Neural cell (in vitro differentiated cells): ENCODE measurements around the gene MED16. TPM values are rescaled to one million over a fixed set of nuclear protein-coding genes. Genes with fewer than 3 reads are reported as not detected.
"Not testable (repeated sequence)": the region's sequence is repeated elsewhere in the genome, so short reads cannot be mapped to it uniquely, and the experiment has no call there.

Source experiments
- H2AFZ ChIP-seq: fragments of 200-600, 300-800 bp; sonication (generic), shearing (Covaris generic); 2 replicates; pipeline ENCODE4 v1.6.0; 2014; ENCODE audit warnings: low read depth, mild to moderate bottlenecking, antibody characterized with exemption, low read length, moderate library complexity
- H3F3A ChIP-seq: fragments of 200-600 bp; shearing (Covaris generic); 2 replicates; pipeline ENCODE4 v1.6.1; 2016; ENCODE audit warnings: mild to moderate bottlenecking, moderate library complexity, mixed read lengths, antibody characterized with exemption, low read length; ENCODE audit not compliant: insufficient read depth, poor library complexity, severe bottlenecking
- H3K27ac ChIP-seq: fragments of 200-600, 300-800 bp; sonication (generic), shearing (Covaris generic); 2 replicates; pipeline ENCODE4 v1.5.1; 2014; ENCODE audit warnings: mild to moderate bottlenecking, low read length, moderate library complexity
- H3K27me3 ChIP-seq: fragments of 300-800, 200-600 bp; sonication (generic), shearing (Covaris generic); 2 replicates; pipeline ENCODE4 v1.6.0; 2014; ENCODE audit warnings: mild to moderate bottlenecking, low read depth, low read length, moderate library complexity; ENCODE audit not compliant: insufficient read depth
- H3K36me3 ChIP-seq: fragments of 300-800, 200-600 bp; sonication (generic), shearing (Covaris generic); 2 replicates; pipeline ENCODE4 v1.5.1; 2014; ENCODE audit warnings: mild to moderate bottlenecking, antibody characterized with exemption, low read length, moderate library complexity; ENCODE audit not compliant: insufficient read depth
- H3K4me2 ChIP-seq: fragments of 300-800, 200-600 bp; sonication (generic), shearing (Covaris generic); 2 replicates; pipeline ENCODE4 v1.6.0; 2014; ENCODE audit warnings: mild to moderate bottlenecking, low read length
- H3K4me3 ChIP-seq: fragments of 300-800, 200-600 bp; sonication (generic), shearing (Covaris generic); 2 replicates; pipeline ENCODE4 v1.5.1; 2014; ENCODE audit warnings: mild to moderate bottlenecking, low read length, moderate library complexity
- H3K79me2 ChIP-seq: fragments of 200-600 bp; shearing (Covaris generic); replicated peaks from 2 replicates; pipeline ENCODE4 v1.6.0; 2014; ENCODE audit warnings: mild to moderate bottlenecking, low read length, moderate library complexity; ENCODE audit not compliant: insufficient read depth
- H3K9ac ChIP-seq: fragments of 300-800, 200-600 bp; sonication (generic), shearing (Covaris generic); 2 replicates; pipeline ENCODE4 v1.6.1; 2016; ENCODE audit warnings: mild to moderate bottlenecking, low read length, mixed read lengths
- H3K9me2 ChIP-seq: fragments of 200-600 bp; shearing (Covaris generic); 2 replicates; pipeline ENCODE4 v1.6.1; 2016; ENCODE audit warnings: mild to moderate bottlenecking, low read length, mixed read lengths; ENCODE audit not compliant: insufficient read depth
- H3K9me3 ChIP-seq: fragments of 200-600, 300-800 bp; sonication (generic), shearing (Covaris generic); 2 replicates; pipeline ENCODE4 v1.6.1; 2016; ENCODE audit warnings: mild to moderate bottlenecking, mixed run types, low read length, moderate library complexity, mixed read lengths
- H4K20me1 ChIP-seq: fragments of 200-600 bp; shearing (Covaris generic); 2 replicates; pipeline ENCODE4 v1.6.1; 2016; ENCODE audit warnings: mild to moderate bottlenecking, mixed run types; ENCODE audit not compliant: insufficient read depth
- CTCF ChIP-seq: fragments of 450-650 bp; IDR thresholded peaks from 2 replicates; pipeline ENCODE4 v1.5.1; 2014; ENCODE audit warnings: antibody characterized with exemption, mild to moderate bottlenecking, moderate library complexity; ENCODE audit not compliant: poor library complexity, severe bottlenecking
- EP300 ChIP-seq: fragments of 450-650 bp; conservative IDR thresholded peaks from 2 replicates; pipeline ENCODE4 v1.6.1; 2014; ENCODE audit warnings: antibody characterized with exemption, mild to moderate bottlenecking, moderate library complexity; ENCODE audit not compliant: poor library complexity, severe bottlenecking
- EZH2 ChIP-seq: fragments of 200-600, 300-800 bp; shearing (Covaris generic), sonication (generic); IDR thresholded peaks from 2 replicates; pipeline ENCODE4 v1.6.1; 2014; ENCODE audit warnings: antibody characterized with exemption, low read length, borderline replicate concordance, mild to moderate bottlenecking; ENCODE audit not compliant: insufficient read depth, poor library complexity, severe bottlenecking
- MXI1 ChIP-seq: fragments of 450-650 bp; conservative IDR thresholded peaks from 2 replicates; pipeline ENCODE4 v1.6.1; 2014; ENCODE audit warnings: antibody characterized with exemption, mild to moderate bottlenecking; ENCODE audit not compliant: poor library complexity, severe bottlenecking
- POLR2AphosphoS5 ChIP-seq: IDR thresholded peaks from 2 replicates; pipeline ENCODE4 v1.6.1; 2012
- RAD21 ChIP-seq: fragments of 450-650 bp; conservative IDR thresholded peaks from 2 replicates; pipeline ENCODE4 v1.6.1; 2014; ENCODE audit warnings: antibody characterized with exemption, mild to moderate bottlenecking, moderate library complexity
- SMC3 ChIP-seq: fragments of 450-650 bp; conservative IDR thresholded peaks from 2 replicates; pipeline ENCODE4 v1.6.1; 2014; ENCODE audit warnings: antibody characterized with exemption, mild to moderate bottlenecking, moderate library complexity; ENCODE audit not compliant: poor library complexity
- TAF1 ChIP-seq: IDR thresholded peaks from 2 replicates; pipeline ENCODE4 v1.6.1; 2012; ENCODE audit warnings: low read depth
- polyA plus RNA-seq: library from polyadenylated mRNA; depleted of rRNA; stranded (reverse); fragments of >200 nt; gene quantifications from 2 replicates; pipeline ENCODE4 v1.2.3, GENCODE V29; 2014
- TF ChIP-seq, protein P1 (sequence below): IDR thresholded peaks from 2 replicates; pipeline ENCODE4 v1.6.1; 2012; ENCODE audit warnings: borderline replicate concordance

The MED16 gene
- polyA plus RNA-seq, 1 donor from 2014 or later, result 13.3 TPM

DNA sequence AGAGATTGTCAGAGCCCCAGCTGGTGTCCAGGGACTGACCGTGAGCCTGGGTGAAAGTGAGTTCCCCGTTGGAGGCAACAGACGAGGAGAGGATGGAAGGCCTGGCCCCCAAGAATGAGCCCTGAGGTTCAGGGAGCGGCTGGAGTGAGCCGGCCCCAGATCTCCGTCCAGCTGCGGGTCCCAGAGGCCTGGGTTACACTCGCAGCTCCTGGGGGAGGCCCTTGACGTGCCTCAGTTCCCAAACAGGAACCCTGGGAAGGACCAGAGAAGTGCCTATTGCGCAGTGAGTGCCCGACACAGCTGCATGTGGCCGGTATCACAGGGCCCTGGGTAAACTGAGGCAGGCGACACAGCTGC is 42.0 kb downstream of the MED16 start:
- no peak overlapping the region for H3K27ac ChIP-seq
- no peak overlapping the region for H3K4me2 ChIP-seq
- no peak overlapping the region for H3K9ac ChIP-seq
- H3K9me3 ChIP-seq, result no peaks in the 10 kb centered on the region
- H4K20me1 ChIP-seq, result no peaks in the 10 kb centered on the region
- H2AFZ ChIP-seq, result no peak overlapping the region
- no peak for TF ChIP-seq CTCF
- no peak for TF ChIP-seq EP300
- H3F3A ChIP-seq, result no peaks in the 10 kb centered on the region
- H3K9me2 ChIP-seq, result no peaks in the 10 kb centered on the region
- H3K79me2 ChIP-seq, result no peaks in the 10 kb centered on the region
- no peak overlapping the region for H3K4me3 ChIP-seq
- H3K27me3 ChIP-seq, result no peaks in the 10 kb centered on the region
- no peaks in the 10 kb centered on the region for H3K36me3 ChIP-seq

DNA sequence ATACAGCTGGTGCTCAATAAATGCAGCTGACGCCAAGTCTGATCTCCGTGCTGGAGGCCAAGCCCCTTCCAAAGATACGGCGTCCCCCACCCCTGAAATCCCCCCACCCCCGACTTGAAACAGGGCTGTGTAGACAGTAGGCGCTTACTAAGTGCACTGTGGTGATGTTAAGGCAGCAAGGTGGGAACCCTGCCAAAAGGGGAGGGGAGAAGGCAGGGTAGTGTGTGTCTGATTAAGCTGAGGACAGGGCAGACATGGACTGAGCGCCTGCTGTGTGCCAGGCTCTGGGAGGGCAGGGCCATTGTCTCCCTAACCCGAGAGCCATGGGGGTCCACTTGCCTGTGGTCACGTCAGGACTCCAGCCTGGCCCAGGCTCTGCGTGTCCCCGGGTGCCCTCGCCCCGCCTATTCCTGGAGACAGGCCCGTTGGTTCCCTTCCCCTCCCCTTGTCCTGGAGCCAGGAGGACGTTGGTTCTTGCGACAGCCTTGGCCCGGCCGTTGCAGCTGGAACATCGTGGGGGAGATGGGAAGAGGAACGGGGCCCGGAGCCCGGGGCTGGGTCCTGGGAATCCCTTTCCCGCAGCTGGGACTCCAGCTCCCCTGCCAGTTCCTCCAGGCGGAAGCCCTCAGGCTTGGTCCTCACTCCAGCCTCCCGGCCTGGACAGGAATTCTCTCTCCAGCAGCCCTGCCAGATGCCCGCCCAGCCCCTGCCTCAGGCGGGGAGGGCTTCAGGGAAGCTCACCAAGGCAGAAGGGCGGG is 42.6 kb downstream of the MED16 start:
- TF ChIP-seq TAF1 (no peak), CTCF (no peak), MXI1 (no peak), EZH2 (no peak), POLR2AphosphoS5 (no peak), SMC3 (no peak), EP300 (no peak), RAD21 (no peak)
- TF ChIP-seq, protein P1, sequence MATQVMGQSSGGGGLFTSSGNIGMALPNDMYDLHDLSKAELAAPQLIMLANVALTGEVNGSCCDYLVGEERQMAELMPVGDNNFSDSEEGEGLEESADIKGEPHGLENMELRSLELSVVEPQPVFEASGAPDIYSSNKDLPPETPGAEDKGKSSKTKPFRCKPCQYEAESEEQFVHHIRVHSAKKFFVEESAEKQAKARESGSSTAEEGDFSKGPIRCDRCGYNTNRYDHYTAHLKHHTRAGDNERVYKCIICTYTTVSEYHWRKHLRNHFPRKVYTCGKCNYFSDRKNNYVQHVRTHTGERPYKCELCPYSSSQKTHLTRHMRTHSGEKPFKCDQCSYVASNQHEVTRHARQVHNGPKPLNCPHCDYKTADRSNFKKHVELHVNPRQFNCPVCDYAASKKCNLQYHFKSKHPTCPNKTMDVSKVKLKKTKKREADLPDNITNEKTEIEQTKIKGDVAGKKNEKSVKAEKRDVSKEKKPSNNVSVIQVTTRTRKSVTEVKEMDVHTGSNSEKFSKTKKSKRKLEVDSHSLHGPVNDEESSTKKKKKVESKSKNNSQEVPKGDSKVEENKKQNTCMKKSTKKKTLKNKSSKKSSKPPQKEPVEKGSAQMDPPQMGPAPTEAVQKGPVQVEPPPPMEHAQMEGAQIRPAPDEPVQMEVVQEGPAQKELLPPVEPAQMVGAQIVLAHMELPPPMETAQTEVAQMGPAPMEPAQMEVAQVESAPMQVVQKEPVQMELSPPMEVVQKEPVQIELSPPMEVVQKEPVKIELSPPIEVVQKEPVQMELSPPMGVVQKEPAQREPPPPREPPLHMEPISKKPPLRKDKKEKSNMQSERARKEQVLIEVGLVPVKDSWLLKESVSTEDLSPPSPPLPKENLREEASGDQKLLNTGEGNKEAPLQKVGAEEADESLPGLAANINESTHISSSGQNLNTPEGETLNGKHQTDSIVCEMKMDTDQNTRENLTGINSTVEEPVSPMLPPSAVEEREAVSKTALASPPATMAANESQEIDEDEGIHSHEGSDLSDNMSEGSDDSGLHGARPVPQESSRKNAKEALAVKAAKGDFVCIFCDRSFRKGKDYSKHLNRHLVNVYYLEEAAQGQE, result no peak
- H3K27ac ChIP-seq, result no peak overlapping the region
- no peaks in the 10 kb centered on the region for H4K20me1 ChIP-seq
- H3K36me3 ChIP-seq, result no peaks in the 10 kb centered on the region
- H3K4me3 ChIP-seq, result no peak overlapping the region
- no peaks in the 10 kb centered on the region for H3K79me2 ChIP-seq
- H2AFZ ChIP-seq, result no peak overlapping the region
- H3F3A ChIP-seq, result no peaks in the 10 kb centered on the region
- no peak overlapping the region for H3K4me2 ChIP-seq
- H3K9me2 ChIP-seq, result no peaks in the 10 kb centered on the region
- H3K9ac ChIP-seq, result no peak overlapping the region
- H3K9me3 ChIP-seq, result no peaks in the 10 kb centered on the region
- no peaks in the 10 kb centered on the region for H3K27me3 ChIP-seq

DNA sequence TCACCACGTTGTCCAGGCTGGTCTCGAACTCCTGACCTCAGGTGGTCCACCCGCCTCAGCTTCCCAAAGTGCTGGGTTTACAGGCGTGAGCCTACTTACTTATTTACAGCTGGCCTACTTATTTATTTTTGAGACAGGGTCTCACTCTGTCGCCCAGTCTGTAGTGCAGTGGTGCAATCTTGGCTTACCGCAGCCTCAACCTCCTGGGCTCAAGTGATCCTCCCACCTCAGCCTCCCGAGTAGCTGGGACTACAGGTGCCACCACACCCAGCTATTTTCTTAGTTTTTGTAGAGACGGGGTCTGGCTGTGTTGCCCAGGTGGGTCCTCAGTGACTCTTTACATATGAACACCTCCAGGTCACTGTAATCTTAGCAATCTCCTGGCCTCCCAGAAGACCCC is 43.8 kb downstream of the MED16 start:
- H3K27me3 ChIP-seq, H3K9me2 ChIP-seq, H3K27ac ChIP-seq, H3K36me3 ChIP-seq, H2AFZ ChIP-seq, H3K9ac ChIP-seq, H3K9me3 ChIP-seq, H3K79me2 ChIP-seq, H3F3A ChIP-seq, H4K20me1 ChIP-seq, H3K4me3 ChIP-seq, H3K4me2 ChIP-seq: not testable (repeated sequence)
